Chondrocyte (in vitro differentiated cells): ENCODE results near the gene TXNDC5. TPM values are rescaled to one million over a fixed set of nuclear protein-coding genes. Genes with fewer than 3 reads are reported as not detected.

Experiments
- DNase-seq: peaks from one replicate; pipeline ENCODE4 v3.0.0; 2021; ENCODE audit warnings: mixed read lengths, low spot score
- H3K27ac Mint-ChIP-seq: one replicate; pipeline ENCODE4 v1.8.0; 2021; ENCODE audit warnings: mild to moderate bottlenecking, moderate library complexity, mixed read lengths; ENCODE audit not compliant: unreplicated experiment
- H3K27me3 Mint-ChIP-seq: 2 replicates; pipeline ENCODE4 v1.8.0; 2021; ENCODE audit warnings: low read depth, mixed read lengths
- H3K36me3 Mint-ChIP-seq: 2 replicates; pipeline ENCODE4 v1.8.0; 2021; ENCODE audit warnings: low read depth, mixed read lengths
- H3K4me1 Mint-ChIP-seq: 2 replicates; pipeline ENCODE4 v1.8.0; 2021; ENCODE audit warnings: low read depth, mild to moderate bottlenecking, mixed read lengths
- H3K4me3 Mint-ChIP-seq: one replicate; pipeline ENCODE4 v1.8.0; 2021; ENCODE audit warnings: mild to moderate bottlenecking, moderate library complexity, mixed read lengths; ENCODE audit not compliant: unreplicated experiment
- H3K9me3 Mint-ChIP-seq: 2 replicates; pipeline ENCODE4 v1.8.0; 2021; ENCODE audit warnings: low read depth, mixed read lengths
- CTCF ChIP-seq: fragments of 200-600 bp; sonication (generic); IDR thresholded peaks from 2 replicates; pipeline ENCODE4 v1.5.0; 2021; ENCODE audit warnings: antibody characterized with exemption, mild to moderate bottlenecking, moderate library complexity
- total RNA-seq: library from RNA; stranded (reverse); gene quantifications from 3 replicates; pipeline ENCODE4 v1.2.1, GENCODE V29; 2021

TXNDC5 gene
- total RNA-seq, 1 donor from 2014 or later: 231 TPM

- no peak for TF ChIP-seq CTCF
- Mint-ChIP-seq H3K36me3 (peaks cover 2% of the 10 kb centered on the region), H3K27me3 (peaks cover 3% of the 10 kb centered on the region), H3K4me3 (no peak overlapping the region), H3K27ac (no peak overlapping the region), H3K4me1 (no peaks in the 10 kb centered on the region), H3K9me3 (peaks cover 9% of the 10 kb centered on the region)
- DNase-seq: no peak
These were observed 10.5 kb upstream of the TXNDC5 start for GRCh38 chr6:7921046-7921445.

- Mint-ChIP-seq H3K4me1 (no peaks in the 10 kb centered on the region), H3K9me3 (peaks cover 7% of the 10 kb centered on the region), H3K27ac (no peak overlapping the region), H3K4me3 (no peak overlapping the region), H3K27me3 (peaks cover 3% of the 10 kb centered on the region), H3K36me3 (peaks cover 1% of the 10 kb centered on the region)
- no peak for DNase-seq
- no peak for TF ChIP-seq CTCF
These were observed 9.8 kb upstream of the TXNDC5 start for GRCh38 chr6:7920425-7920824.

GRCh38 chr6:7919871-7920270 is 9.3 kb upstream of the TXNDC5 start:
- Mint-ChIP-seq H3K4me3 (no peak overlapping the region), H3K4me1 (no peaks in the 10 kb centered on the region), H3K36me3 (no peaks in the 10 kb centered on the region), H3K27ac (no peak overlapping the region), H3K27me3 (peaks cover 3% of the 10 kb centered on the region), H3K9me3 (peaks cover 4% of the 10 kb centered on the region)
- TF ChIP-seq CTCF: no peak
- no peak for DNase-seq

GRCh38 chr6:7918403-7918802 is 7.8 kb upstream of the TXNDC5 start:
- no peak overlapping the region for H3K27ac Mint-ChIP-seq
- no peak for TF ChIP-seq CTCF
- H3K27me3 Mint-ChIP-seq: peaks cover 3% of the 10 kb centered on the region
- no peaks in the 10 kb centered on the region for H3K9me3 Mint-ChIP-seq
- H3K4me3 Mint-ChIP-seq: no peak overlapping the region
- H3K4me1 Mint-ChIP-seq: no peaks in the 10 kb centered on the region
- no peaks in the 10 kb centered on the region for H3K36me3 Mint-ChIP-seq
- DNase-seq: no peak

- no peak for DNase-seq
- Mint-ChIP-seq H3K27me3 (peaks cover 3% of the 10 kb centered on the region), H3K36me3 (no peaks in the 10 kb centered on the region), H3K4me3 (no peak overlapping the region), H3K27ac (no peak overlapping the region), H3K9me3 (no peaks in the 10 kb centered on the region), H3K4me1 (no peaks in the 10 kb centered on the region)
- TF ChIP-seq CTCF: no peak
These were observed 7.1 kb upstream of the TXNDC5 start for GRCh38 chr6:7917729-7918128.
